ENCODE measurements around the gene MARS1. TPM values are rescaled to one million over a fixed set of nuclear protein-coding genes. Genes with fewer than 3 reads are reported as not detected.

MARS1 gene
- total RNA-seq, 2 experiments from 2014 or later = 203 to 204 TPM

DNA sequence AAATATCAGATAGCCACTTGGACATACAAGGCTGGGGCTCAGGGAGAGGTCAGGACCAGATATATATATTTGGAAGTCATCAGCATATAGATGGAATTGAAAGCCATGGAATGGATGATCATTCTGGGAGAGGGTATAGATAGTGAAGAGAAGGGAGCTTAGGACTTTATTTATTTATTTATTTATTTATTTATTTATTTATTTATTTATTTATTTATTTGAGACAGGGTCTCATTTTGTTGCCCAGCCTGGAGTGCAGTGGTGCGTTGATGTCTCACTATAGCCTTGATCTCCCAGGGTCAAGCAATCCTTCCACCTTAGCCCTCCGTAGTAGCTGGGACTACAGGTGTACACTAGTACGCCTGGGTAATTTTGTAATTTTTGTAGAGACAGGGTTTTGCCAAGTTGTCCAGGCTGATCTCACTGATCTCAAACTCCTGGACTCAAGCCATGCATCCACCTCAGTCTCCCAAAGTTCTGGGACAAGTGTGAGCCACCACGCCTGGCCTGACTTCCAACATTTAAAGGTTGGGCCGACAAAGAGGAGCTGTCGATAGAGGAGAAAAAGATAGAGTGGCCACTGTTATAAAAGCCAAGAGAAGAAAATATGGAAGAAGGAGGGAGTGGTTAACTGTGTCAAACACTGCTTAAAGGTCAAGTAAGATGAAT, 41.4 kb upstream of the MARS1 start:
- Mint-ChIP-seq H3K36me3 (ENCODE audit: low read depth) (no peaks in the 10 kb centered on the region), H3K27me3 (no peaks in the 10 kb centered on the region), H3K4me1 (ENCODE audit: low read depth) (no peaks in the 10 kb centered on the region), H3K9me3 (no peaks in the 10 kb centered on the region), H3K27ac (no peak overlapping the region), H3K4me3 (no peak overlapping the region)
- H3K27me3 ChIP-seq (ENCODE audit: control insufficient read depth in 1 of 2, insufficient read depth in 2 of 2, low read length in 2 of 2) = peaks cover 0 to 1% of the 10 kb centered on the region in 2 experiments
- ATAC-seq (ENCODE audit: poor library complexity) (no peak), DNase-seq (no peak)
- no peak overlapping the region for H3K4me3 ChIP-seq (ENCODE audit: low read length)
- H3K4me1 ChIP-seq (ENCODE audit: insufficient read depth, low read length) = no peaks in the 10 kb centered on the region
- CTCF ChIA-PET = no interaction called here
- intact Hi-C loops (cut with DNase I, micrococcal nuclease) = no loop called here
- H3K36me3 ChIP-seq (ENCODE audit: insufficient read depth, low read length) = no peaks in the 10 kb centered on the region
- POLR2A ChIA-PET = no interaction called here
- peaks cover 0 to 5% of the 10 kb centered on the region in 2 experiments for H3K9me3 ChIP-seq (ENCODE audit: control insufficient read depth in 1 of 2, insufficient read depth in 1 of 2, low read length in 2 of 2)
- H3K27ac ChIP-seq (ENCODE audit: low read depth in 1 of 2, low read length in 2 of 2) = no peak overlapping the region
- TF ChIP-seq, protein P1, sequence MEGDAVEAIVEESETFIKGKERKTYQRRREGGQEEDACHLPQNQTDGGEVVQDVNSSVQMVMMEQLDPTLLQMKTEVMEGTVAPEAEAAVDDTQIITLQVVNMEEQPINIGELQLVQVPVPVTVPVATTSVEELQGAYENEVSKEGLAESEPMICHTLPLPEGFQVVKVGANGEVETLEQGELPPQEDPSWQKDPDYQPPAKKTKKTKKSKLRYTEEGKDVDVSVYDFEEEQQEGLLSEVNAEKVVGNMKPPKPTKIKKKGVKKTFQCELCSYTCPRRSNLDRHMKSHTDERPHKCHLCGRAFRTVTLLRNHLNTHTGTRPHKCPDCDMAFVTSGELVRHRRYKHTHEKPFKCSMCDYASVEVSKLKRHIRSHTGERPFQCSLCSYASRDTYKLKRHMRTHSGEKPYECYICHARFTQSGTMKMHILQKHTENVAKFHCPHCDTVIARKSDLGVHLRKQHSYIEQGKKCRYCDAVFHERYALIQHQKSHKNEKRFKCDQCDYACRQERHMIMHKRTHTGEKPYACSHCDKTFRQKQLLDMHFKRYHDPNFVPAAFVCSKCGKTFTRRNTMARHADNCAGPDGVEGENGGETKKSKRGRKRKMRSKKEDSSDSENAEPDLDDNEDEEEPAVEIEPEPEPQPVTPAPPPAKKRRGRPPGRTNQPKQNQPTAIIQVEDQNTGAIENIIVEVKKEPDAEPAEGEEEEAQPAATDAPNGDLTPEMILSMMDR (IDR thresholded peaks at IDR 0.05) = no peak

DNA sequence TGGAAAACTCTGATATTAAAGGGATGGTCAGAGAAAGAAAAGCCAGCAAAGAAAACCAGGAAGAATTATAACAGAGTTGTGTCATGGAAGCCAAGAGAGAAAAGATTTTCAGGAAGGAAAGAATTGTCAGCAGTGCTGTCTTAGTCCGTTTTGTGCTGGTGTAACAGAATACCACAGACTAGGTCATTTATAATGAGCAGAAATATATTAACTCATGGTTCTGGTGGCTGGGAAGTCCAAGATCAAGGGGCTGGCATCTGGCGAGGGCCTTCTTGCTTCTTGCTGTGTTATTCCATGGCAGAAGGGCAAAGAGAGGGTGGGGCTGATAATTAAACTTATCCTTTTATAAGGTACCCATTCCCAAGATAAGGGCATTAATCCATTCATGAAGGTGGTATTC, 39.2 kb upstream of the MARS1 start:
- Histone ChIP-seq H3K9me3 (ENCODE audit: control insufficient read depth in 1 of 2, insufficient read depth in 1 of 2, low read length in 2 of 2) (no peaks in the 10 kb centered on the region), H3K36me3 (ENCODE audit: insufficient read depth, low read length) (no peaks in the 10 kb centered on the region), H3K27me3 (ENCODE audit: control insufficient read depth in 1 of 2, insufficient read depth in 2 of 2, low read length in 2 of 2) (peaks cover 0 to 4% of the 10 kb centered on the region in 2 experiments), H3K4me3 (ENCODE audit: low read length) (no peak overlapping the region), H3K27ac (ENCODE audit: low read depth in 1 of 2, low read length in 2 of 2) (no peak overlapping the region), H3K4me1 (ENCODE audit: insufficient read depth, low read length) (peaks cover 3% of the 10 kb centered on the region)
- H3K27ac Mint-ChIP-seq = no peak overlapping the region
- H3K36me3 Mint-ChIP-seq (ENCODE audit: low read depth) = no peaks in the 10 kb centered on the region
- H3K4me3 Mint-ChIP-seq = no peak overlapping the region
- intact Hi-C loops (cut with DNase I, micrococcal nuclease) = no loop called here
- CTCF ChIA-PET = interaction anchor here (1.6 kb wide), 1 partner anchor 10 kb away, joined by 3 read pairs; the partner anchor contains the start of gene GLI1
- H3K9me3 Mint-ChIP-seq = no peaks in the 10 kb centered on the region
- DNase-seq (no peak), ATAC-seq (ENCODE audit: poor library complexity) (no peak)
- H3K27me3 Mint-ChIP-seq = no peaks in the 10 kb centered on the region
- TF ChIP-seq, protein P1 (IDR thresholded peaks at IDR 0.05) = no peak
- POLR2A ChIA-PET = no interaction called here
- no peaks in the 10 kb centered on the region for H3K4me1 Mint-ChIP-seq (ENCODE audit: low read depth)

DNA sequence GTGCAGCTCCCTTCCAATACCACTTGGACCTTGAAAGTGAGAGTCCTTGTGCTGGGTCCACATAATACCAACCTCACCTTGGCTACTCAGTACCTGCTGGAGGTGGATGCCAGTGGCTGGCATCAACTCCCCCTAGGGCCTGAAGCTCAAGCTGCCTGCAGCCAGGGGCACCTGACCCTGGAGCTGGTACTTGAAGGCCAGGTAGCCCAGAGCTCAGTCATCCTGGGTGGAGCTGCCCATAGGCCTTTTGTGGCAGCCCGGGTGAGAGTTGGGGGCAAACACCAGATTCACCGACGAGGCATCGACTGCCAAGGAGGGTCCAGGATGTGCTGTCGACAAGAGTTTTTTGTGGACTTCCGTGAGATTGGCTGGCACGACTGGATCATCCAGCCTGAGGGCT, 38.5 kb upstream of the MARS1 start:
- no peak overlapping the region for H3K27ac ChIP-seq (ENCODE audit: low read depth in 1 of 2, low read length in 2 of 2)
- H3K27me3 ChIP-seq (ENCODE audit: control insufficient read depth in 1 of 2, insufficient read depth in 2 of 2, low read length in 2 of 2) = peaks cover 0 to 4% of the 10 kb centered on the region in 2 experiments
- H3K4me3 Mint-ChIP-seq = no peak overlapping the region
- H3K36me3 ChIP-seq (ENCODE audit: insufficient read depth, low read length) = no peaks in the 10 kb centered on the region
- no peaks in the 10 kb centered on the region for H3K36me3 Mint-ChIP-seq (ENCODE audit: low read depth)
- H3K27ac Mint-ChIP-seq = no peak overlapping the region
- TF ChIP-seq, protein P1 (IDR thresholded peaks at IDR 0.05) = no peak
- ATAC-seq (ENCODE audit: poor library complexity) (no peak), DNase-seq (no peak)
- H3K4me1 Mint-ChIP-seq (ENCODE audit: low read depth) = no peaks in the 10 kb centered on the region
- H3K27me3 Mint-ChIP-seq = no peaks in the 10 kb centered on the region
- CTCF ChIA-PET = interaction anchor here (1.6 kb wide), 1 partner anchor 10 kb away, joined by 3 read pairs; the partner anchor contains the start of gene GLI1
- POLR2A ChIA-PET = no interaction called here
- peaks cover 3% of the 10 kb centered on the region for H3K4me1 ChIP-seq (ENCODE audit: insufficient read depth, low read length)
- intact Hi-C loops (cut with DNase I, micrococcal nuclease) = no loop called here
- H3K4me3 ChIP-seq (ENCODE audit: low read length) = no peak overlapping the region
- no peaks in the 10 kb centered on the region for H3K9me3 Mint-ChIP-seq
- no peaks in the 10 kb centered on the region for H3K9me3 ChIP-seq (ENCODE audit: control insufficient read depth in 1 of 2, insufficient read depth in 1 of 2, low read length in 2 of 2)
